WTC11 (cell line): ENCODE data around the gene GRN.

Source experiments
- ATF1 ChIP-seq: sonication (generic); formaldehyde crosslinking; IDR thresholded peaks from 2 replicates; pipeline ENCODE4 v1.8.1; 2023; ENCODE audit warnings: mild to moderate bottlenecking, moderate library complexity, missing genetic modification reagents
- CTCF ChIP-seq: fragments of 200-600 bp; IDR thresholded peaks from 2 replicates; pipeline ENCODE4 v1.8.0; 2022; ENCODE audit warnings: antibody characterized with exemption
- PREB ChIP-seq: sonication (generic); formaldehyde crosslinking; IDR thresholded peaks from 2 replicates; pipeline ENCODE4 v1.8.1; 2022; ENCODE audit warnings: mild to moderate bottlenecking, missing genetic modification reagents, moderate library complexity, borderline replicate concordance
- USF1 ChIP-seq: sonication (generic); formaldehyde crosslinking; IDR thresholded peaks from 2 replicates; pipeline ENCODE4 v1.8.0; 2022; ENCODE audit warnings: mild to moderate bottlenecking, missing genetic modification reagents
- ZNF263 ChIP-seq: sonication (generic); formaldehyde crosslinking; IDR thresholded peaks from 2 replicates; pipeline ENCODE4 v1.8.1; 2022; ENCODE audit warnings: low read depth, mild to moderate bottlenecking, moderate library complexity, missing genetic modification reagents
- ZNF423 ChIP-seq: fragments of 250-450 bp; sonication (Bioruptor Pico); IDR thresholded peaks from 2 replicates; pipeline ENCODE4 v2.1.2; 2022; ENCODE audit warnings: mild to moderate bottlenecking, moderate library complexity
- ZNF512 ChIP-seq: sonication (generic); formaldehyde crosslinking; IDR thresholded peaks from 2 replicates; pipeline ENCODE4 v1.8.1; 2022; ENCODE audit warnings: missing genetic modification reagents, borderline replicate concordance

GRCh38 chr17:44338702-44339101 lies 6.4 kb upstream of the GRN start:
- TF ChIP-seq ATF1 (no peak), USF1 (no peak), ZNF263 (CRISPR knock-in tag) (no peak), PREB (CRISPR knock-in tag) (no peak), CTCF (no peak), ZNF423 (no peak), ZNF512 (CRISPR knock-in tag) (no peak)
